Measurements from ENCODE around the gene ATG5.

ATG5 gene

DNA sequence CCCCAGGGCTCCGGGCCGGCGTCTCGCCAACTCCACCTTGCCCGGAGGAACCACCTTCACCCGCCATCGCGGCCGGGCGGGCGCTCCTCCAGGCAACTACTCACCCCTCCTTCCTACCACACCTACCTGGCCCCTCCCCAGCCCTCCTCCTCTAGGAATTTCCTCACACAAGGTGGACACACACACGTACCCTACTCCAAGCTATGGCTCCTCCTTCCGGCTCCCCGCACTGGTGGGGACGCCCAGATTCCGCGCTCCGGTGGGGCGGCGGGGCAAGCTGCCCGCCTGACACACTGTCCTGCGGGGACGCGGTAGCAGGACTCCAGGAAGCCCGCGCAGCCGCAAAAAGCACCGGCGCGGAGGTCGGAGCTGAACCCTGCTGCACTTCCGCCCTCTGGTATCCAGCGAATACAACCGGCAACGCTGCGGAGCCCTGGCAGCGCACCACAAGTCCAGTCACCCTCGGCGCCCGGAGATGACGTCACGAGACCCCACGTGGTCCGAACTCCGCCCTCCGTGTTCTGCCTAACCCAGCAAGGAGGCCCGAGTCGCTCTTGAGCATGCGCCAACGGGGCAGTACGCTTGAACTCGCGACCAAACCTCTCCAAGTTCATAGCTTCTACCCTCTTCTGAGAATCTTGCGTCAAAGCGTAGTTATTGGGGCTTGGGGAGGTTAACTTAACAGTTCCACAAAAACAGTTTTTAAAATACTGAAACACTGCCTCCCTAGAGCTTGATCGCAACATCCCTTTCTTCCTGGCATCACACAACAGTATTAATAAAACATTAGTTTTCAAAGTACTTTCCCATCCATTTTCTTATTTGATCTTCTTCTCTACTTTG, at the start of gene ATG5:
Gene ATG5, minus strand, starts transcription at position 425 of the 843 bp plus-strand sequence. CDS start 9,552 bp downstream, outside the sequence.
- DNase-seq = peak; percentile 90

GRCh38 chr6:106373502-106374239, 48.1 kb upstream of the ATG5 start:
- no peak for DNase-seq

GRCh38 chr6:106372838-106373501, 47.4 kb upstream of the ATG5 start:
- no peak for DNase-seq

- no peak for DNase-seq
Measured at GRCh38 chr6:106370639-106371038, 45.1 kb upstream of the ATG5 start.

- no peak for DNase-seq
Measured at GRCh38 chr6:106369739-106370138, 44.2 kb upstream of the ATG5 start.

GRCh38 chr6:106363401-106364138, 38.0 kb upstream of the ATG5 start:
- no peak for DNase-seq

GRCh38 chr6:106360989-106361430, 35.5 kb upstream of the ATG5 start:
- DNase-seq = no peak

GRCh38 chr6:106360410-106360988, 34.9 kb upstream of the ATG5 start, which contains the start of gene CRYBG1:
Gene CRYBG1, plus strand, starts transcription at chr6:106360717. Its CDS starts 192 bp downstream, at chr6:106360909.
- DNase-seq = peak; percentile 45

- DNase-seq = no peak
Measured at GRCh38 chr6:106359959-106360409, 34.4 kb upstream of the ATG5 start.

- no peak for DNase-seq
Measured at GRCh38 chr6:106356378-106356777, 30.8 kb upstream of the ATG5 start.

- DNase-seq = no peak
Measured at GRCh38 chr6:106347219-106347618, 21.7 kb upstream of the ATG5 start.

DNA sequence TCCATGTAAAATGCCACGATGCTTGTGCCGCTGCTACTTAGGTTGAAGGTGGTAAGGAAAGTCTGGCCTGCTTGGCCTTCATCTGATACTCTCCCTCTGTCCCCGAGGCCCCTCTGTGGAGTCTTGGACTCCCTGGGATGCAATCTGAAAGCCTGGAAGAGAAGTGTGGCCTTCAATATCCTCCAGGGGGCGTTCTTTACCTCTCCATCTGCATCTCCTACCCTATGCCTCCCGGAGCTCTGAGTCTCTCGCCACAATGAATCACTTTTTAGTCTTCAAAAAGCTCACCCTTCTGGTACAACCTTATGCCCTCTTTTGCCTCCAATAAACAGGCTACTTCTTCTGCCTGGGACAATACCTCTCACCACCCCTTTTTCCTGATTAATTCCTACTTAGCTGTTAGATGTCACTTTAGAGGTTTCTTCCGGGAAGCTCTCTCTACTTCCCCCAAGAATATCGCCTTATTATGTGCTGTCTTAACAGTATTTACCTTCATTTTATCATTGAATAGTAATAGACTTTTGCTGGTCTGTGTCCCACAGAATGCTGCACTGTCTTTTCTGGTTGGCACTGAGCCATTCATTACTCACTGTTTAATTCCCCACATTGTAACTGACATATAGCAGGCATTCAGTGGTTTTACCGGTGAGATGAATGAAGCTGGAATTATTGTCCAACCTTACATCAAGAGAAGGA, 13.9 kb upstream of the ATG5 start:
- DNase-seq = no peak

DNA sequence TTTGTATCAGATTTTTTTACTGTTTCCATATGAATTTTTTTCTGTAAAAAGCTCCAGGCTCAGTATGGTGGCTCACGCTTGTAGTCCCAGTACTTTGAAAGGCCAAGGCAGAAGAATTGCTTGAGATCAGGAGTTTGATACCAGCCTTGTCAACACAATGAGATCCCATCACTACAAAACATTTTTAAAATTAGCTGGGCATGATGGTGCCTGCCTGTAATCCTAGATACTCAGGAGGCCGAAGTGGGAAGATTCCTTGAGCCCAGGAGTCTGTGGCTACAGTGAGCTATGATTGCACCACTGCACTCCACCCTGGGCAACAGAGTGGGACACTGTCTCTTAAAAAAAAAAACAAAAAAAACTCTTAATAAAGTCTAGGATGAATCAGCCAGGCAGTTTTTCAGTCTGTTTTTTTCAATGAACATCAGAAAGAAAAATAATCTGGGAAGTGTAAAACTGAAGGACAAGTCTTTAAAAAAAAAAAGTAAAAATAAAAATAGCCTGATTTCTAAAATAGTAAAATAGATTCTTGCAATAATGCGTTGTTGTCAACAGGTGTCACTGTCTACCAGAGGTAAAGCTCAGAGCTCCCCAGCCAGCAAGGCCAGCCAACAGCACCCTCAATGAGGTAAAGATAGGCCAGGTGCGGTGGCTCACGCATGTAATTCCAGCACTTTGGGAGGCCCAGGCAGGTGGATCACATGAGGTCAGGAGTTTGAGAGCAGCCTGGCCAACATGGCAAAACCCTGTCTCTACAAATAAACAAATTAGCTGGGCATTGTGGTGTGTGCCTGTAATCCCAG, 9.3 kb upstream of the ATG5 start:
- peak; percentile 30 for DNase-seq

- DNase-seq = no peak
Measured at GRCh38 chr6:106324726-106325335, 729 bp downstream of the ATG5 start.

GRCh38 chr6:106321940-106322339, 3.6 kb downstream of the ATG5 start:
- no peak for DNase-seq

DNA sequence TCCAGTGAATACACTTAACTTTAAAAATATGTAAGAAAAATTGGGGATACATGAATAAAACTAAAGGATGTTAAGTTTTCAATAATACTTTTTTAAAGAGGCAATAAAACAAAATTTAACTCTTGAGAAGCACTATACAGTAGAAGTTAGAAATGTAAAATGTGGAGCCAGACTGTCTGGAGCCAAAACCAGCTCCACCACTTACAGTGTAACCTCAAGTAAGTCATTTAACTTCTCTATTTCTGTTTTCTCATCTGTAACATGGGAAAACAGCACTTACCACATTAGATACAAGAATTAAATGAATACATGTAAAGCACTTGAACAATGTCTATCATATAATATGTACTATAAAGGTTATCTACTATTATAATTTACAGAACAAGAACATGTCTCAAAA, 6.7 kb downstream of the ATG5 start:
- DNase-seq = no peak

- DNase-seq = no peak
Measured at GRCh38 chr6:106318061-106318460, 7.5 kb downstream of the ATG5 start.

GRCh38 chr6:106316375-106316766, 9.2 kb downstream of the ATG5 start:
- no peak for DNase-seq

- DNase-seq = no peak
Measured at GRCh38 chr6:106315765-106316374, 9.7 kb downstream of the ATG5 start.
